ENCODE data around the gene IRF3.

Gene IRF3

GRCh38 chr19:49687566-49688316 lies 22.1 kb upstream of the IRF3 start:
- no peak for DNase-seq (ENCODE audit: low read depth in 4 of 4, low spot score in 1 of 4)

DNA sequence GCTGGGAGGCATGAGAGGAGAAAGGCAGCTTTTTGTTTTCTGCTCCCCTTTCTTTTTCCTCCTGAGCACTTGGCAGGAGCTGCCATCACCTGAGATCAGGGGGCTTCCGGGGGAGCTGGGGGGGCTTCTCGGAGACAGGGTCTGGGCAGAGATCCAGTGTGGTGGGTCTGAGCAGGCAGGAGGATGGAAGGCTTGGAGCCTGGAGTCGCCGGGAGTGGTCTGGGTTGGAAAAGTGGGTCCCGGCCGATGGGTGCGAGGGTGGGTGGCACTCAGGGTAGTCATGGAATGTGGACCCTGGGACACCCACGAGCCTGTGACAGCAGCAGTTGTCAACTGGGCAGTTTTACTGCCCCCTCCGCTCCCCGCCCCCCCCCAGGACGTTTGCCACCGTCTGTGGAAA lies 21.5 kb upstream of the IRF3 start:
- DNase-seq (ENCODE audit: low read depth in 4 of 4, low spot score in 1 of 4): no peak

GRCh38 chr19:49686503-49687088 lies 20.9 kb upstream of the IRF3 start:
- no peak for DNase-seq (ENCODE audit: low read depth in 4 of 4, low spot score in 1 of 4)

- DNase-seq (ENCODE audit: low read depth in 4 of 4, low spot score in 1 of 4): no peak
Measured at GRCh38 chr19:49685845-49686332, 20.2 kb upstream of the IRF3 start.

GRCh38 chr19:49684983-49685553 lies 19.4 kb upstream of the IRF3 start:
- no peak for DNase-seq (ENCODE audit: low read depth in 4 of 4, low spot score in 1 of 4)

GRCh38 chr19:49684251-49684982 lies 18.8 kb upstream of the IRF3 start:
- no peak for DNase-seq (ENCODE audit: low read depth in 4 of 4, low spot score in 1 of 4)

- no peak for DNase-seq (ENCODE audit: low read depth in 4 of 4, low spot score in 1 of 4)
Measured at GRCh38 chr19:49683814-49684250, 18.2 kb upstream of the IRF3 start.

DNA sequence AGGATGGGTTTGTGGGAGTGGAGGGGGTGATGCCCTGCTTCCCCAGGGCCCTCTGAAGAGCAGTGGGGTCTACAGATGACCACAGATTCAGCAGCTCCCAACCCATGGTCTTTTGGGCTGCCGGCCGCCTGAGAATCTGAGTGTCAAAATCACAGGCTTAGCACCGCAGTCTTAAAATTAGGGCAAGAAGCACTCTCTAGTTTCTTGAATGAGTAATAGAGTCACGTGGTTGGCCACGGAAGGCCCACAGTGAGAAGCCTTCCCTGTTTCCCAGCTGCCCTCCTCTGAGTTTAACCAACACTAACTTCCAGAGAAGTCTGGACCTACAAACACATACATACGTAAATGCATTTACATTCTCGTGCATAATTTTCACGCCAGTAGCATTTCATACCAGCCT lies 16.6 kb upstream of the IRF3 start:
- DNase-seq (ENCODE audit: low read depth in 4 of 4, low spot score in 1 of 4): no peak

DNA sequence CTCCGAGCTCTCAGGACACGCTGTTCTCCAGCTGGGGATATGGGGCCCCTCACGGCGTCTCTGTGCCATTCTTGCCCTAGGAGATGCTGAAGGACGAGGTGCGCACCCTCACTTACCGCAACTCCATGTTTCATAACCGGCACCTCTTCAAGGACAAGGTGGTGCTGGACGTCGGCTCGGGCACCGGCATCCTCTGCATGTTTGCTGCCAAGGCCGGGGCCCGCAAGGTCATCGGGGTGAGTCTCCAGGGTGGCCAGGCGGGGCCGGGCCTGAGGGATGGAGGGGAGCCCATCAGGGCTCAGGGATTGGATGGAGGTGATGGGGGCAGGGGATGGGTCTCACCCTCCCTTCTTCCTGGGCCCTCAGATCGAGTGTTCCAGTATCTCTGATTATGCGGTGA lies 16.2 kb upstream of the IRF3 start:
- DNase-seq (ENCODE audit: low read depth in 4 of 4, low spot score in 1 of 4): no peak

DNA sequence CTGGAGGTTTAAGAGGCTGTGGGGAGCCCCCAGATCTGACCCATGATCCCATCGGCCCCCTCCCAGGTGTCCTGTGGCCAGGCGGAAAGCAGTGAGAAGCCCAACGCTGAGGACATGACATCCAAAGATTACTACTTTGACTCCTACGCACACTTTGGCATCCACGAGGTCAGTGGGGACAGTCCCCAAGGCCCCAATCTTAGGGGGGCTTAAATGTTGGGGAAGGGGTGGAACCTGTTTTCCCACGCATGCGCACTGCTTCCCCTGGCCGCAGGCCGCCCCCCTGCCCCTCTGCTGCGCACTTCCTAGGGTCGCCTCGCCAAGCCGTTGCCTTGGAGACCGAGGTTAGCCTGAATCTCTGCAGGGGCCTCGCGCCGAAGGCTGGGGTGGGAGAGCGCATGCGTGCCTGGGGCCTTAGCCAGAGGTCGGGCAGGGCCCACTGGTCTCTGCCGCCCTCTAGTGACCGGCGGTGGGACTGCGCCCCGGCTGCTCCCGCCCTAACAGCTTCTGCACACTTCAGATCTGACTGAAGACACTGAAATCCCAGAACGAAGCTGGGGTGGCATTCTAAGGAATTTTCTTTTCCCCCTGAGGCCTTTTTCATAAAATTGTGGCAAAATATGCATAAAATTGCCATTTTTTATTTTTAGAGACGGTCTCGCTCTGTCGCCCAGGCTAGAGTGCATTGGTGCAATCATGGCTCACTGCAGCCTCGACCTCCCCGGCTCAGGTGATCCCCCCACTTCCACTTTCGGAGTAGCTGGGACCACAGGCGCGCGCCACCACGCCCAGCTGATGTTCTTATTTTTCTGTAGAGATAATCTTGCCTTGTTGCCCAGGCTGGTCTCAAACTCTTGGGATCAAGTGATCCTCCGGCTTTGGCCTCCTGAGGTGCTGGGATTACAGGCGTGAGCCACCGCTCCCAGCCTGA lies 15.0 kb upstream of the IRF3 start:
- peak; percentile 91 to 99 (median 94) for DNase-seq (ENCODE audit: low read depth in 4 of 4, low spot score in 1 of 4)

DNA sequence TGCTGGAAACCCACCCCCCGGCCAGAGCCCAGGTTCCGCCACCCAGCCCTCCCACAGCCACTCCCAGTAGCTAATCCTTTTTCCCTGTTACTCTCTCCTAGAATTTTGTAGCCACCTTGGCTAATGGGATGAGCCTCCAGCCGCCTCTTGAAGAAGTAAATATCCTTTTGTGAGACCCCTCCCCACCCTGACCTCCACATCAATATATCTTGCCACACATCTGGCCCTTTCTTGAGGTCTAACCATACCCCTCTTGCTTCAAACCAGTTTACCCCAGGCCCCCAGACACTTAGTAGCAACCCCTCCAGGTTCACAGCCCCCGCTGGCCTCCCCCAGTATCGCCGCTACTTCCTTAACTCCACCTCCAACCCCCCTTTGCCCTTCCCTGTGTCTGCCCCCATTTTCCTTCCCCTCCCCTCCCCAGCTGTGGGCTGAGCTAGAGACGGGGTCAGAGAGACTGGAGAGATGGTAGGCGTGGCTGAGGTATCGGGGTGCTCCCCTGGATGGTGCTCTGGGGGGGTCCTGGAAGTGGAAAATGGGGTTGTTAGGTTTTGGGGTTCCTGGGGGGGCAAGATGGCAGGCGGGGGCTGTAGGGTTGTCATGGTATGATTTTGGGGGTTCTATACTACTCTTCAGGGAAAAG lies 14.2 kb upstream of the IRF3 start:
- DNase-seq (ENCODE audit: low read depth in 4 of 4, low spot score in 1 of 4): no peak

- DNase-seq (ENCODE audit: low read depth in 4 of 4, low spot score in 1 of 4): no peak
Measured at GRCh38 chr19:49678985-49679770, 13.5 kb upstream of the IRF3 start.

GRCh38 chr19:49677901-49678674 lies 12.4 kb upstream of the IRF3 start:
- peak; percentile 62 to 74 (median 64) for DNase-seq (ENCODE audit: low read depth in 4 of 4, low spot score in 1 of 4)

DNA sequence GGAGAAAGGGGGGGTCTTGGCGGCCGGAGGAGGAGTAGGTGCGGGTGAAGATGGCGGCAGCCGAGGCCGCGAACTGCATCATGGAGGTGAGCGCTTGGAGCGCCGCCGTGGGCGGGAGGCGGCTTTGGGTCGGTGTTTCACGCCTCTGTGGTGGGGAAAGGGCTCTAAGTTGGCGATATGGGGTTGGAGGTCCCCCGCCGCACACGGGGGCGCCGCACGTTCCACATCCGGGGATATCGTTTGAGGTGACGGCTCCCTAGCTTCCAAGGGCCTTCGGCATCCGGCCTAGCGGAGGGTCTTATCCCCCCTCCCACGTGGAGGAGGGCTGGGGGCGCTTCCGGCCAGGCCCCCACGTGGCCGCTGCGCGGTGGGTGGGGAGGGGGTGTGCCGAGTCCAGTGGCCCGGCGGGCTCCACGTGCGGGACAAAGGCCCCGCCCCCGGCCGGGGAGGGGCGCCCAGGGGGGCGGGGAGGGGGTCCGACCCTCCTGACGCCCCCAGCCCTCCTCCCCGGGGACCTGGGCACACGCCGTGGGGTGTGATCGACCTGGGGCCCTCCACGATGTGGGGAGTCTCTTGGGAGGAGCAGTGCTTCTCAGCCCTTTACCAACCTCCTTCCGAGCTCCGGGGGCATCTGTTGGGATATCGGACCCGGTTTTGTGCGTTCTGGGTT lies 11.7 kb upstream of the IRF3 start, which contains the start of gene PRMT1:
Gene PRMT1, plus strand, starts transcription at position 41 of the 670 bp plus-strand sequence. Its CDS starts 10 bp downstream, at position 51.
- no peak for DNase-seq (ENCODE audit: low read depth in 4 of 4, low spot score in 1 of 4)

DNA sequence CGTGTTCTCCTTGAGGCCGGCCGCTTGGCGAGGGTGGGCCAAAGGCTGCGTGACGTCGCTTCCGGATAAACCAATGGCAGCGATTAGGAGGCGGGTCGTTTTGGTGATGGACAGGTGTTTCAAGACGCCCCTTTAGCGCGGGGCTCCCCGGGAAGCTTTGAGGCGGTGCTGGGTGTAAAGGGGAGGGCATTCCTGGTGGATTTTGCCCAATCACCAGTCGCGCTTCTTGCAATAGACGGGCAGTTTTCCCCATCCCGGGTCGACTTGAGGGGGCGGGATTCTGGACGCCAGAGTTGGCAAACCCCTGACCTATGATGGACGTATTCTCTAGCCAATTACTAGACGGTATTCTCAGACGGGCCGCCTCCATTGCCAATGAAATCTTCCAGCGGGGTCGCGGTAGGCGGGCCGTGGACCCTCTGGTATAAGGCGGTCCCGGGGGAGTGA lies 11.2 kb upstream of the IRF3 start:
- DNase-seq (ENCODE audit: low read depth in 4 of 4, low spot score in 1 of 4): peak; percentile 95 to 99 (median 97)

DNA sequence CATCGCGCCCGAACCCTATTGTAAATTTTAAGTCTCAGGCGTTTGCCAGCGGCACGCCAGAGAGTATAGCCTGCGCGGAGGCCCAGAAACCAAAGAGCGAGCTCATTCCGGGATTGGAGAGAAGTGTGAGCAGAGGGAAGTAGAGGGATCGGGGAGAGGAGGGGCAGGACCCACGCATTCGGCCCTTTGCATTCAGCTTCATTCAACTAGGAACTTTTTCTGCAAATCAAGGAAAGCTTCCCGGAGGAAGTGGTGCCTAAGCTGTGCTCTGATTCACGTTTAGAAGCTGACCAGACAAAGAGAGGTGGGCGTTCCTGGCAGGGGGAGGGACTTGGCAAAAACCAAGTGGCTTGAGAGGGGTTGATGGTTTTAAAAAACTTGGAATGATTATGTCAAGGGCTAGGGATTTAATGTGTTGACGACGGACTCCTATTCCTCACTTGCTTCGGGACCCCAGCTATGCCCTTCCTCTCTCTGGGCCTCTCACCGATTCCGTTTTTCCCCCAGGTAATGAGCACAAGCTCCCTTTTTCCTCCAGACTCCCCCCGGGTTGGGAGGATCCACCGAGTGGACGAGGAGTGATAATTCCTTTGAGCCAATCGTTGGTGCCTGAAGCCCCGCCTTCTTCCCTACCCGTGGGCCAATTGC lies 10.6 kb upstream of the IRF3 start:
- peak in 2 of 4 experiments; percentile 57 to 64 for DNase-seq (ENCODE audit: low read depth in 4 of 4, low spot score in 1 of 4)
